Caco-2 (cell line): Measurements from ENCODE around the gene SCN4B. TPM values are rescaled to one million over a fixed set of nuclear protein-coding genes. Genes with fewer than 3 reads are reported as not detected.

Source experiments
- BruUV-seq: library from RNA; stranded (reverse); fragments of 400-500 nt; replicated peaks from 2 replicates; lab custom pipeline; 2021; lab: Mats Ljungman, UMichigan
- CTCF ChIA-PET: fragments of 300-600 bp; sonication (Branson Sonifier 250); formaldehyde crosslinking; loops from one replicate; lab custom pipeline; 2022; ENCODE audit warnings: antibody characterized with exemption; lab: Charles Lee
- POLR2A ChIA-PET: fragments of 300-600 bp; sonication (Branson Sonifier 250); formaldehyde crosslinking; loops from one replicate; lab custom pipeline; 2022; ENCODE audit warnings: antibody characterized with exemption; lab: Charles Lee
- DNase-seq, 2 experiments: peaks; one replicate each; pipeline versions ENCODE4 v3.0.0 to v3.0.0-alpha.2; 2020 to 2022
- H3K27me3 ChIP-seq: replicated peaks from 2 replicates; pipeline ENCODE4 v1.6.0; 2011; ENCODE audit warnings: low read length; ENCODE audit not compliant: control insufficient read depth, insufficient read depth
- H3K36me3 ChIP-seq: 2 replicates; pipeline ENCODE4 v1.5.1; 2011; ENCODE audit warnings: low read length; ENCODE audit not compliant: control insufficient read depth, insufficient read depth
- H3K4me1 ChIP-seq: fragments of 250-450 bp; sonication (Bioruptor Pico); 2 replicates; pipeline ENCODE4 v1.5.1; 2020; ENCODE audit warnings: mild to moderate bottlenecking
- H3K4me3 ChIP-seq: 2 replicates; pipeline ENCODE4 v1.5.1; 2011; ENCODE audit warnings: low read depth, mild to moderate bottlenecking, control low read depth, low read length
- H3K9me3 ChIP-seq: fragments of 250-450 bp; sonication (Bioruptor Pico); 2 replicates; pipeline ENCODE4 v1.5.1; 2020; ENCODE audit warnings: mild to moderate bottlenecking, moderate library complexity
- H3K27ac Mint-ChIP-seq: one replicate; pipeline ENCODE4 v1.8.0; 2022; ENCODE audit warnings: mixed read lengths; ENCODE audit not compliant: unreplicated experiment
- H3K27me3 Mint-ChIP-seq: one replicate; pipeline ENCODE4 v1.8.0; 2022; ENCODE audit warnings: mixed read lengths; ENCODE audit not compliant: insufficient read depth, unreplicated experiment
- H3K36me3 Mint-ChIP-seq: one replicate; pipeline ENCODE4 v1.8.0; 2022; ENCODE audit warnings: mild to moderate bottlenecking, mixed read lengths; ENCODE audit not compliant: insufficient read depth, unreplicated experiment
- H3K4me1 Mint-ChIP-seq: one replicate; pipeline ENCODE4 v1.8.0; 2022; ENCODE audit warnings: low read depth, mixed read lengths; ENCODE audit not compliant: unreplicated experiment
- H3K4me3 Mint-ChIP-seq: one replicate; pipeline ENCODE4 v1.8.0; 2022; ENCODE audit warnings: mild to moderate bottlenecking, moderate library complexity, mixed read lengths; ENCODE audit not compliant: unreplicated experiment
- H3K9me3 Mint-ChIP-seq: one replicate; pipeline ENCODE4 v1.8.0; 2022; ENCODE audit warnings: mixed read lengths; ENCODE audit not compliant: unreplicated experiment
- CTCF ChIP-seq, 2 experiments: fragments of 200-600 bp in 1 of 2; IDR thresholded peaks; 1 replicate in 1 of 2; 2 replicates in 1 of 2; pipeline versions ENCODE4 v1.5.1 to v1.8.0; 2011 to 2022; ENCODE audit warnings: antibody characterized with exemption in 1 of 2, control low read depth in 1 of 2, inconsistent platforms in 1 of 2, low read depth in 1 of 2, low read length in 1 of 2, mild to moderate bottlenecking in 1 of 2, moderate library complexity in 1 of 2; ENCODE audit not compliant: insufficient read depth in 1 of 2, severe bottlenecking in 1 of 2, unreplicated experiment in 1 of 2
- intact Hi-C: fragments of 100-400 bp; cut with micrococcal nuclease; formaldehyde crosslinking; loops from one replicate; pipeline ENCODE4 v1.10.0; 2022; ENCODE audit not compliant: unreplicated experiment
- total RNA-seq: library from RNA; stranded (reverse); gene quantifications from 2 replicates; pipeline ENCODE4 v1.2.3, GENCODE V29; 2022

SCN4B gene
- total RNA-seq, 1 experiment from 2014 or later = 0.70 TPM

- Histone ChIP-seq H3K36me3 (no peaks in the 10 kb centered on the region), H3K4me3 (no peak overlapping the region), H3K9me3 (no peaks in the 10 kb centered on the region), H3K4me1 (peaks cover 3% of the 10 kb centered on the region; the same call in 1 of the 2 replicates), H3K27me3 (no peaks in the 10 kb centered on the region; the same call in 1 of the 2 replicates)
- Mint-ChIP-seq H3K36me3 (no peaks in the 10 kb centered on the region), H3K4me3 (no peak overlapping the region), H3K9me3 (no peaks in the 10 kb centered on the region), H3K4me1 (peaks cover 13% of the 10 kb centered on the region), H3K27ac (no peak overlapping the region), H3K27me3 (no peaks in the 10 kb centered on the region)
- CTCF ChIA-PET = no interaction called here
- POLR2A ChIA-PET = no interaction called here
- no TSS peak for BruUV-seq
- no peak for DNase-seq
- no peak for TF ChIP-seq CTCF (IDR thresholded peaks at IDR 0.05; ENCODE audit: insufficient read depth in 1 of 2, low read depth in 1 of 2, low read length in 1 of 2, severe bottlenecking in 1 of 2, unreplicated experiment in 1 of 2)
- intact Hi-C loops = no loop called here
Observed at GRCh38 chr11:118168316-118168715, 15.7 kb upstream of the SCN4B start.

GRCh38 chr11:118167906-118168305 is 15.3 kb upstream of the SCN4B start:
- intact Hi-C loops = no loop called here
- Histone ChIP-seq H3K9me3 (no peaks in the 10 kb centered on the region), H3K27me3 (no peaks in the 10 kb centered on the region; the same call in 1 of the 2 replicates), H3K36me3 (no peaks in the 10 kb centered on the region), H3K4me3 (no peak overlapping the region), H3K4me1 (peaks cover 3% of the 10 kb centered on the region; the same call in 1 of the 2 replicates)
- ChIA-PET POLR2A (no interaction called here), CTCF (interaction anchor here (1.2 kb wide), 1 partner anchor 11 kb away, joined by 3 read pairs; no protein-coding TSS in a partner anchor)
- Mint-ChIP-seq H3K4me3 (no peak overlapping the region), H3K27ac (no peak overlapping the region), H3K36me3 (no peaks in the 10 kb centered on the region), H3K4me1 (peaks cover 16% of the 10 kb centered on the region), H3K9me3 (no peaks in the 10 kb centered on the region), H3K27me3 (no peaks in the 10 kb centered on the region)
- no TSS peak for BruUV-seq
- TF ChIP-seq CTCF (IDR thresholded peaks at IDR 0.05; ENCODE audit: insufficient read depth in 1 of 2, low read depth in 1 of 2, low read length in 1 of 2, severe bottlenecking in 1 of 2, unreplicated experiment in 1 of 2) = no peak
- DNase-seq = no peak

DNA sequence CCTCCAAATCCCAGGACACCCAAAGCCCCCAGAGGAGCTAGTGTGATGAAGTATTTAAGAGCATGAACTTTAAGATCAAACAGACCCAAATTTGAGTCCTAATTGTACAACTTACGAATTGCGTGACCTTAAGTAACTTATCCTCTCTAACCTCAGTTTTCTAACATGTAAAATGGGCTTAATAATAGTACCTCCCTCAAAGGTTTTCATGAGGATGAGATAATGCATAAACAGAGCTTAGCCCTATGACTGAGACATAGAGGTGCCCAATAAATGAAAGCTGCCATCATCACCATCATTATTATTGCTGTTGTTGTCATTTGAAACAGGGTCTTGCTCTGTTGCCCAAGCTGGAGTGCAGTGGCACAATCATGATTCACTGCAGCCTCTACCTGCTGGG is 14.6 kb upstream of the SCN4B start:
- Histone ChIP-seq H3K4me1 (peaks cover 3% of the 10 kb centered on the region; the same call in 1 of the 2 replicates), H3K4me3 (no peak overlapping the region), H3K9me3 (no peaks in the 10 kb centered on the region), H3K36me3 (no peaks in the 10 kb centered on the region), H3K27me3 (no peaks in the 10 kb centered on the region; the same call in 1 of the 2 replicates)
- H3K4me3 Mint-ChIP-seq = no peak overlapping the region
- no peaks in the 10 kb centered on the region for H3K36me3 Mint-ChIP-seq
- H3K4me1 Mint-ChIP-seq = peaks cover 16% of the 10 kb centered on the region
- intact Hi-C loops = no loop called here
- H3K9me3 Mint-ChIP-seq = no peaks in the 10 kb centered on the region
- CTCF ChIA-PET = interaction anchor here (1.2 kb wide), 1 partner anchor 11 kb away, joined by 3 read pairs; no protein-coding TSS in a partner anchor
- no peak for DNase-seq
- POLR2A ChIA-PET = no interaction called here
- TF ChIP-seq CTCF (IDR thresholded peaks at IDR 0.05; ENCODE audit: insufficient read depth in 1 of 2, low read depth in 1 of 2, low read length in 1 of 2, severe bottlenecking in 1 of 2, unreplicated experiment in 1 of 2) = no peak
- no TSS peak for BruUV-seq
- no peak overlapping the region for H3K27ac Mint-ChIP-seq
- no peaks in the 10 kb centered on the region for H3K27me3 Mint-ChIP-seq
